B cell (primary cell): ENCODE measurements around the gene GPR78.

ENCODE experiments used
- CTCF ChIP-seq: fragments of 200-600 bp; IDR thresholded peaks from one replicate; pipeline ENCODE4 v1.8.0; 2022; ENCODE audit warnings: antibody characterized with exemption, mild to moderate bottlenecking
- EZH2 ChIP-seq: IDR thresholded peaks from 2 replicates; pipeline ENCODE4 v1.6.1; 2012; ENCODE audit warnings: borderline replicate concordance, low read depth, mild to moderate bottlenecking, moderate library complexity, low read length; ENCODE audit not compliant: insufficient read depth, poor library complexity, severe bottlenecking

- no peak for TF ChIP-seq CTCF
- no peak for TF ChIP-seq EZH2
Observed at GRCh38 chr4:8579526-8580320, 469 bp upstream of the GPR78 start.
